Measurements from ENCODE around the gene NDOR1.

Gene NDOR1

GRCh38 chr9:137167747-137168572 is 37.5 kb upstream of the NDOR1 start:
- no peak for DNase-seq (ENCODE audit: low spot score)

GRCh38 chr9:137168573-137168903 is 37.0 kb upstream of the NDOR1 start:
- no peak for DNase-seq (ENCODE audit: low spot score)

DNA sequence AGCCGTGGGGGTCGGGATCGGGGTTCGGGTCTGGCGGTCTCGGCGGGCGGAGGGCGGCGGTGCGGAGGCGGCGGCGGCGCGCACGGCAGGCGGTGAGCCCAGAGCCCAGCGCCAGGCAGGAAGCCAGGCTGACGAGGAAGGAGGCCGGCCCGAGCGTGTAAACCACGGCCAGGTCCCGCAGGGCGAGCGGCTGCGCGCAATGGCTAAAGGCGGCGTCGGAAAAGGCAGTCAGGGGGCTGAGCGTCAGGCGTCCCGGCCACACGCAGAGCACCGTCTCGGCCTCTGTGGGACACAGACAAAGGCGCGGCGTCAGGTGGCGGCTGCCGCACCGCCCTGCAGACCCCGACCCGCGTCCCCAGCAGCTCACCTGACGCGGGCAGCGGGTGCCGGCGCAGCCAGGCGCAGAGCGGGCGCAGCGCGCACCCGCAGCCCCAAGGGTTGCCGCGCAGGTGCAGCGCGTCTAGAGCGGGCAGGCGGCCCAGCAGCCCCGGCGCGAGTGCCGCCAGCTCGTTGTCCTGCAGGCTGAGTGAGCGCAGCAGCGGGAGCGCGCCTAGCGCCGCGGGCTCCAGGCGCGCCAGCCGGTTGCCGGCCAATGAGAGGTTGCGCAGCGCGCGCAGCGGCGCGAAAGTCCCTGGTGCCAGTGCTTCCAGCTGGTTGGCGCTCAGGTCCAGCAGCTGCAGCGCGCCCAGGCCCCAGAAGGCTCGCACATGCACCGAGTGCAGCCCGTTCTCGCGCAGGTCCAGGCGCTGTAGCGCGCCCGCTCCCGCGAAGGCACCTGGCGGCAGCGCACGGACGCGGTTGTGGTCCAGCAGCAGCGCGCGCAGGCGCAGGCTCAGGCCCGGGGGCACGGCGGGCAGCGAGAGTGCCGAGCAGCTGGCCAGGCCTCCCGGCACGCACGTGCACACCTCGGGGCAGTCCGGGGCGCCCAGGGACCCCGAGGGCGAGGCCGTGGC is 36.3 kb upstream of the NDOR1 start:
- no peak for DNase-seq (ENCODE audit: low spot score)

- DNase-seq (ENCODE audit: low spot score) = no peak
Measured at GRCh38 chr9:137169896-137170358, 35.6 kb upstream of the NDOR1 start, which contains the start of gene LRRC26. Gene LRRC26, minus strand, starts transcription at chr9:137170051. Its CDS starts 108 bp downstream, at chr9:137169943.

DNA sequence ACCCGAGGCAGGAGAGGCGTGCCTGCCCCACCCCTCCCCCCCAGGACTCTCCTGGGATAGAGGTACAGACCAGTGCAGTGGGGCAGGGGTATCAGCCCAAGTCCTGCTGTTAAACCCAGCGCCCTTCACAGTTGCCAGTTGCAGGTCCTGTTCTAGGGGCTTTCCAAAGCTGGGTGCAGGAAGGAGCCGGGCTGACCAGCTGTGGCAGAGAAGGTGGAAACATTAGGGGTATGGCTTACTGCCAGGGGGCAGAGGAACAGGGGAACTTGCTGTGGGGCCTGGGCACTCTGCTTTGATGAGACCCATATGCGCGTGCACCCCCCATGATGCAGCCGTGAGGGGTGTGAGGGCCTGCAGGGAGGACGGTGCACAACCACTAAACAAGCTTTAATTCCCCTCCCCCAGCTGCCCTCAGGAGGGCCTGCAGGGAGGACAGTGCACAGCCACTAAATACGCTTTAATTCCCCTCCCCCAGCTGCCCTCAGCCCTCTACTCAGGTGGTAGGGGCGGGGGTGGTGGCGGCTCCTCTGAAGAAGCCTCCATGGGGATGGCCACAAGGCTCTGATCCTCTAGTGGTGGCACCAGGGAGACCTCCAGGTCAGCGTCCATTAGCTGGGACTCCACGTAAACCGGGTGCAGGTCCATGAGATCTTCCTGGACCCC is 34.9 kb upstream of the NDOR1 start:
- DNase-seq (ENCODE audit: low spot score) = no peak

DNA sequence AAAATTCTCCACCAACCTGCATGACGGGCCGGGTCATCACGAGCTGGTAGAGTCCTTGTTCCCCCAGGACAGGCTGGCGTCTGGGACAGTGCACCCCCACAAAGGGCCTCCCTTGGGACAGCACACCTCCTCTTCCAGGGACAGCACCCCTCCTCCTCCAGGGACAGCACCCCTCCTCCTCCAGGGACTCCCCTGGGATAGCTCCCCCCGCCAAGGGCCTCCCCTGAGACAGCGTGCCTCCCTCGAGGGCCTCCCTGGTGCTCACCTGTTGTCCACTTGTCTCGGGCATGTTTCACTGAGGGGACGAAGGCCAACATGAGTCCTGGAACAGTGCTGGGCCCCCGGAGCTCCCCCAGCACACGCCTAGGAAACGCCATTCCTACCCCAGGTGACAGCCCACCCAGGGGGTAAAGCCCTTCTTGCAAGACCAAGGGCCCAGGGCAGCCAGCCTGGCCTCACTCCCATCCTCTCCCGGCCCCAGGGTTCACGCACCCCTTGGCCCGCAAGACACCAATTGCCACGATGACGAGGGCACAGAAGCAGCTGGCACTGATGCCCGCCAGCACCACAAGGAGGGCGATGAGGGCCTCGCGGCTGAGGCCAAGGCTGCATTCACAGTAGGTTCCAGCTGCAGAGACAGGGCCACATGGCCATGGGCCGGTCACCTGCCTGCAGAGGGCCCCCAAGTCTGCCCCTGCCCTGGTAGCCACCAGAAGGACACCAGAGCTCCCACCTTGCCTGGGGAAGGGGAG is 34.2 kb upstream of the NDOR1 start:
- no peak for DNase-seq (ENCODE audit: low spot score)

GRCh38 chr9:137172901-137173795 is 32.4 kb upstream of the NDOR1 start:
- no peak for DNase-seq (ENCODE audit: low spot score)

DNA sequence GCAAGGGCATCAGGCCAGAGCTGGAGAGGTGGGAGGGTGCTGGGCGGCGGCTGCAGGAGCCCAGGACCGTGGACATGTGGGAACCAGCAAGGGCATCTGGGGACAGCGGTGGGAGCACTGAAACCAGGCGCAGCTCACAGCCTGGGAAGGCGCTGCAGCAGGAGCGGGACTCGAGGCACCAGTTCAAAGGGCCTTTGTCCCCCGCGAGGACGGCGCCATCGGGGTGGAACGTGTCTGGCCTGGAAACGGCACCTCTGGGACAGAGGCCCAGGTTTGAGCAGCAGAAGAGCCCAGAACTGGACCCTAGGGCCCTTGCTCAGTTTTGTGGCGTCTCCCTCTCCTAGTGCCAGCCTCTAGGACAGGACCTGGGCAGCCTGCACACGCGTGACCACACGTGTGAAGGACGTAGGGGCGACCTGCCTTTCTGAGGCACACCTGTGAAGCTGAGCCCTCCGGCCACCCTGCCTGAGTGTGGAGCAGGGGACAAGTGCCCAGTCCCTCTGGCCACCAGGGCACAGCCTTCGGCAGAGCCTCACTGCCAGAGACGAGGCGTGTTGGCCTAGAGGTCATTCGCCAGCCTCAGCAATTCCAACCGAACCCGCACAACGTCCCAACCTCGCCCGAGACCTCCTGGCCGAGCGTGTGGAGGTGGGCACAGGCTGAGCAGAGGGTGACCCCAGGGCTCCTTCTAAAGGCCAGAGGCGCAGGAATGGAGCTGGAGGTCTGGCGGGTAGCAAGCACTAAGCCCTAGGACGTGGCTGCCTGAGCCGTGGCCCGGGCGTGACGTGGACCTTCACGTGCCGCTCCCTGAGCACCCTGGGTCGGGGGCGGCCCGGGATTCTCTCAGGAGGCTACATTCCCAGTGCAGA is 31.5 kb upstream of the NDOR1 start:
- no peak for DNase-seq (ENCODE audit: low spot score)

DNA sequence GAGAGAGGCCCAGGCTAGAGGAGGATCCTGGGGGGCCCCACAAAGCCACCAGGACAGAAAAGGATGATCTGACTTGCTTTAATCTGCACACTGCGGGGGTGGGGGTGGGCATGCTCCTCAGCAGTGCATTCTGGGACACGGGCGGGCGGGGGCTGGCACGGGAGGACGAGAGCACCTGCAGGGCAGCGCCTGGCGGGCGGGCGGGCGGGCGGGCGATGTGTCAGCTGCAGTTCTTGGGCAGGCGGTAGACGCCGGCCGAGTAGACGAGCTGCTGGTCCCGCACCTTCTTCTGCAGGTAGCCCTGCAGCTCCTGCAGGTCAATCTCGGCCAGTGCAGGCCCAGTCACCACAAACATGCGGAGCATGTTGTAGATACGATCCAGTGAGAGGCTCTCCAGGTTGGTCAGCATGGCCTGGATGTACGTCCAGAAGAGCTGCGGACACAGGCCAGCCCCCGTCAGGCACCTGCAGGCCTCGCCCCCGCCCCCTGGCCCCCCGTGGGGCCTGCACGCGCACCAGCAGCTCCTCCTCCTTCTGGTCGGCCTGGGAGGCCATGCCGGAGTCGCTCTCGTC is 30.7 kb upstream of the NDOR1 start:
- no peak for DNase-seq (ENCODE audit: low spot score)

DNA sequence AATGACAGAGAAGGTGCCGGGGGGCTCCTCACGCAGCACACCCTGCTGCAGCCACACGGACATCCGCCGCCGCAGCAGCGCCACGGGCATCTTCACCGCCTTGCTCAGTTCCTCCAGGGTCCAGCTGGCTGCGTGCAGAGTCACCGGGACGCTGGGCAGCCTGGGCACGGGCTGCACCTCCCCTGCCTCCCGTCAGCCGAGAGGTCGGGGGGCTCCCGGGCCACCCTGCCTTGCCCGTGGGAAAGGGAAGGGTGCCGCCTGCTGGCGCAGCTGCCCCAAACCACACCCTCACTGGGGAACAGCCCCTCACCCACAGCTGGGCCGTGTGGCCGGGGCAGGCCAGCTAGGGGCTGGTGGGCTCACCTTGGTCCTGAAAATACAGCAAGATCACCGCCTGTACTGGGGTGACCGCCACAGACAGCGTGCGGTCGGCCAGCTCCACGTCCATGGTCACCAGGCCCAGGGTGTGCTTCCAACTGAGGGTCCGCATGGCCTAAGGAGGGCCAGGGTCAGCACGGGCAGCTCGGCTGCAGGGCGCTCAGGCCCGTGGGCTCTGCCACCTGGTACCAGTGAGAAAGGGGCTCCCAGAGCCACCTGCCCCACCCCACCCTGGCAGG is 30.0 kb upstream of the NDOR1 start:
- no peak for DNase-seq (ENCODE audit: low spot score)

- peak; percentile 73 for DNase-seq (ENCODE audit: low spot score)
Measured at GRCh38 chr9:137176302-137177182, 29.0 kb upstream of the NDOR1 start.

DNA sequence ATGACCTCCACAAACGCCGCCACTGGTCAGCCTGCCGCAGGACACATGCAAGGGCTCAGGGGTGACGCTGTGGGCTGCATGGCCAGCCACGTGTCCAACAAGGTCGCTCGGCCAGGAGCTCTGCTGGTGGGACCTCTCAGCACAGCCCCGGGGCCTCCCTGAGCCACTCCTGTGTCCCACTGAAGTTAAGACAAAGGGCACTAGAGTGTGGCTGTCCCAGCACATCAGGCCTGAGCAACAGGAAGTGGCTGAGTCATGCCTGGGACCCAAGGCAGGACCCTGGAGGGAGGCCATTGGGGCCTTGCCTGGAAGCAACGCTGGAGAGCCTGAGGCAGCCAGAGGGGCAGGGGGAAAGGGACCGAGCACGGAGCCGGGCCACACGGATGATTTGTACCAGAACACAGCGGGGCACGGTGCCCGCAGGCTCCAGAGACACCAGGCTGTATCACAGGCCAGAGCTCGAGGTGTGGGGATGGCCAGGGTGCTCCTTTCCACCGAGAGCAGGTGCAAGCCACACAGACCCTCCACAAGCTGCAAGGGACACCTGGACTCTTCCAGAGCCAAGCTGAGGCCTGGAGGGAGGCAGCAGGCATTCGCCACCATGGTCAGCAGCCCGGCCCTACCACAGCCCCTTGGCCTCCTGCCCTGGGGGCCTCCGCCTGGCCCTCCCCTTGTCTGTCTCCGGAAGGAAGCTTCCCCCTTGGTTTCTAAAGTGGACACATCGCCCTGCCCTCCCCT is 27.1 kb upstream of the NDOR1 start:
- DNase-seq (ENCODE audit: low spot score) = no peak

DNA sequence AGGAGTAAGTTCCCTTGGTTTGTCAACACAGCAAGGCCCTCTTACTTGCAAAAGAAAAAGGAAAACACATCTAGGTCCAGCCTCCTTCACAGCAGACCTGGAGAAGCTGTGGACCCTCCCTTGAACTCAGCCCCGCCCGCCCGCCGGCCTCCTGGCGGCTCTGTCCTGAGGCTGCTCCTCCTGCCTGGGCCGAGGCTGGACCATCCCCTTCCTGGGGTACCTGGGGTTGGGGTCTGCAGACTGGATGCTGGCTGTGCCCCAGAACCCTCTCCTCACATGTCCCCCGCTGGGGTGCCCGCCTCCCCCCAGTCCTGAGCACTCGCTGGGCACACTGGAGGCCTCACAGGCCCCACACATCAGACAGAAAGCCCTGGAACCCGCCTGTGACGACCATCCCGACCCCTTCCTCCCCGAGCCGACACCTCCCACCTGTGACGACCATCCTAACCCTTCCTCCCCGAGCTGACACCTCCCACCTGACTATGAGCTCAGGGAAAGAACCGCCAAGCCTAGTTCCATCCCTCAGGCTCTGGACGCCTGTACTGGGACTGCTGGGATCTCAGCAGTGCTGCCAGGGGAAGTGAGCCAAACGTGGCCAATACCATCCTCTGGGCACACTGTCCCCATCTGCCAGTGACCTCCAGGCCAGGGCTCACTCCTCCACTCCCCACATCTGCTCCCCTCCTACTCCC is 26.4 kb upstream of the NDOR1 start:
- no peak for DNase-seq (ENCODE audit: low spot score)

DNA sequence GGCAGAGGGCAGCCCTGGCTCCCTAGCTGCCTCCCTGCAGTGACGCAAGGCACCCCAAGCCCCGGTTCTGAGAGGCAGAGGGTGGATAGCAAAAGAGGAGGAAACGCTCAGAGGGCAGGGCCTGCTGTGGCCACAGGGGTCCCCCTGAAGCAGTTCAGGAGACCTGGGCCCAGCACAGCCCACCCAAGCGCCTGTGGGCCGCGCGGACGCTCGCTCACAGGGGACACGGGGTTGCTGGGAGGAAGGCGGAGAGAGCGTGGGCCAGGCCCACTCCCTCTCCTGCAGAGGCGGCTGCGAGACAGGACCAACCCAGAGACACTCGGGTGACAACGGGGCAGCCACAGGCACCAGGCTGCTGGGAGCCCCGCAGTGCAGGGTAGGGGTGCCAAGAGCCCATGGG is 25.7 kb upstream of the NDOR1 start:
- no peak for DNase-seq (ENCODE audit: low spot score)

GRCh38 chr9:137180491-137180890 is 25.0 kb upstream of the NDOR1 start:
- no peak for DNase-seq (ENCODE audit: low spot score)

DNA sequence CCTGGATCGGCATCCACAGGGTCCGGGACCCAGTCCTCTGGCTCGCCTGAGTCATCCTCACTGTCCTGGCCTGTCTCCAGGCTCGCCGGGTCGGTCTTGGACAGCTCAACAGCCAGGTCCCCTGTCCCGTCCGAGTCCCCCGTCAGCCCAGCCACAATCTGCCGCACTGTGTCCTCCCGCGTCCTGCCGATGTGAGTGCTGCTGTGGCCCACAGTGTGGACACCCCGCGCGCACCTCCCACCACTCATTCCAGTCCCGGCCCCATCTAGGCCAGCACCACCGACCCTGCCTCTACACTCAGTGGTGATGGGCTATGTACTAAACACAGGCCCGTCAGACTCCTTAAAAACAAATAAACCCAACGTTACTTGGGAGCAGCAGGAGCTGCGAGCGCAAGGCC is 23.8 kb upstream of the NDOR1 start:
- DNase-seq (ENCODE audit: low spot score) = no peak

GRCh38 chr9:137182836-137183235 is 22.7 kb upstream of the NDOR1 start:
- no peak for DNase-seq (ENCODE audit: low spot score)
